NCI-H2171 (cell line): Measurements from ENCODE around the gene FBXW7.

ENCODE experiments used
- DNase-seq: peaks from one replicate; lab custom pipeline; 2025; lab: John Stamatoyannopoulos, UW

FBXW7 gene

DNA sequence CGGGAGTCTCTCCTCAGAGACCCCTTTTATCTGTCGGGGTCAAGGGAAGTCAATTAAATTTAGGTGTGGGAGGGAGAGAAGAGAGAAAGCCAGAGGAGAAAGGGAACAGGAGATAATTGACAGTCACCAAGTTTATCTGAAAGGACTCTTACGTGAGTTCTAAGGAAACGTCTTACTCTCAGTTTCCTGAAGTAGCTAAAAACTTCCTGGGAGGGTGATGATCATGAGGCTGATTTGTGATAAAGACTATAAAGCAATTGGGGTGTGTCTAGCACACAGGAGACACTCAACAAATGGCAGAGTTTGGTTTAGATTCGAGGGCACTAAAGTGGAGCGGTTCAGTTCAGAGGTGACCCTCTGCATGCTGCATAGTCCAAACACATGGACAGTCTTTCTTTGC is 254.1 kb downstream of the FBXW7 start:
- no peak for DNase-seq

DNA sequence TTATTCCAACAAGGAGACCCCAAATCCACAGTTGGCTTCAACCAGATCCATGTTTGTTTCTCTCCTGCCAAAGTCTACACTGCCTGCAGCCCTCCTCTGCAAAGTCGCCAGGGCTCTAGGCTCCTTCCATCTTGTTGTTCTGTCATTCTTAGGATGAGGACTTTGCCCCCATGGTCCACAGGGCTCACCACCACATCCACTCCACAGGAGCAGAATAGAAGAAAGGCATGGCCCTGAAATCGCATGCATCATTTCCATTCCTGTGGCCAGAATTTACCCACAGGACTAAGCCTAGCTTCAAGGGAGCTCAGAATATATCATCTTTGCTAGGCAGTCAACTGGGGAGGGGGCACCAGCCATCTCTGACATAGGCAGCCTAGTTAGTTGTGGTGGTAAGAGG is 254.7 kb downstream of the FBXW7 start:
- DNase-seq, result no peak

DNA sequence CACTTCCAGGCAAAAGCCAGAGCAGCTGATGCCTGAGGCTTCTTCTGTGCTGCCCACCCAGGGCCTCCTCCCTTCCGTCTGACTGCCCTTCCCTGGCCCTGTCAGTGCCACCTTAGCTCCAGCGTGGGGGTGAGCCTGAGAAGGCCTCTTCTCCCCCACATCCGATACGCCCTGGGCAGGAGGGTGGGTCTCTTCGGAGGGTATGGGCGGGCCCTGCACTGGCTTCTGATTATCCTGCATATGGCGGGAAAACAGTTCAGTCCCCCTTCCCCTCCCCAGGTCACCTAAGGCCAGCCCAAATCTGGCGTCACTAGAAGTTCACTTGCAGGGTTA is 256.7 kb downstream of the FBXW7 start:
- DNase-seq, result no peak

DNA sequence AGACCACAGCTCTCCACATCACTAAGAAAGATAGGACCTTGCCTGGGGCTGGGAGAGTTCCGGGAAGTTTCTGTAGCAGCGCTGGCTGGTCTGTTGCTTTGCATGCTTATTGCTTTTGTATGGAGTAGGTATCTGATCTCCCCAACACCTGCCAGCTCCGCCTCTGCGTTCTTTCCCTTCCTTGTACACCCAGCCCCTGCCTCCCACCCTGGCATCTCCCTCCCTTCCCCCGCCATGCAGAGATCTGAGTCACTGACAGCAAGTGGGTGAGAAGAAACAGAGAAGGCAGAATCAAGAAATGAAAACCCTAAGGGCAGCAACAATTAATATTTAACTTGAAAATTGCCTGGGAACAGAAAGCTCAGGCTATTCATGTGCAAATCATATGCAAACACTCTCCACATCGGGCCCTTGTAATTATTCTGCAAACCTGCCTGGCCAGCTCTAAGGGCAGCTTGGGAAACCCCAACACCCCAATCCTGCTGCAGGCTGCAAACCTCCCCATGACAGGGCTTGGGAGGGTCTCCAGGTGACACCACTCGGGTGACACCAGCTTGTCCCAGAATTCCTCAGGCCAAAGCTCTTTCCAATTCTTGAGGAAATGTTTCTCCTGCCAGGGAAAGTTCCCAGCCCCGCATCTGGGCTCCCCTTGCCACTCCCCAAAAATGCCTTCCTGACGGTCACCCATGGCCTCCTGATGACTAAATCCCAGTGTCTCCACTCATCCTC is 257.2 kb downstream of the FBXW7 start:
- no peak for DNase-seq

- no peak for DNase-seq
Measured at GRCh38 chr4:152278172-152278504, 257.8 kb downstream of the FBXW7 start.

GRCh38 chr4:152277333-152277732 is 258.6 kb downstream of the FBXW7 start:
- no peak for DNase-seq

- DNase-seq, result no peak
Measured at GRCh38 chr4:152273343-152273742, 262.5 kb downstream of the FBXW7 start.
